Fibroblast of peridontal ligament (primary cell): ENCODE results near the gene ANK2.
"Not testable (repeated sequence)": the region's sequence is repeated elsewhere in the genome, so short reads cannot be mapped to it uniquely, and the experiment has no call there.

Experiments used
- DNase-seq: peaks from one replicate; pipeline ENCODE4 v3.0.0-alpha.2; 2010; ENCODE audit errors: extremely low read depth

The ANK2 gene

GRCh38 chr4:113052379-113052951, 3.0 kb downstream of the ANK2 start:
- DNase-seq: peak; percentile 77

- DNase-seq: no peak
Measured at GRCh38 chr4:113053883-113054282, 4.4 kb downstream of the ANK2 start.

- DNase-seq: no peak
Measured at GRCh38 chr4:113056318-113056717, 6.9 kb downstream of the ANK2 start.

- DNase-seq: peak; percentile 37
Measured at GRCh38 chr4:113057891-113058290, 8.4 kb downstream of the ANK2 start.

- no peak for DNase-seq
Measured at GRCh38 chr4:113059449-113060182, 10.2 kb downstream of the ANK2 start.

- no peak for DNase-seq
Measured at GRCh38 chr4:113060853-113061252, 11.4 kb downstream of the ANK2 start.

GRCh38 chr4:113064244-113064643, 14.8 kb downstream of the ANK2 start:
- no peak for DNase-seq

- DNase-seq: no peak
Measured at GRCh38 chr4:113065629-113066028, 16.2 kb downstream of the ANK2 start.

- not testable (repeated sequence) for DNase-seq
Measured at GRCh38 chr4:113068771-113069170, 19.3 kb downstream of the ANK2 start.

- peak; percentile 22 for DNase-seq
Measured at GRCh38 chr4:113069212-113069892, 19.9 kb downstream of the ANK2 start.

GRCh38 chr4:113070755-113071154, 21.3 kb downstream of the ANK2 start:
- DNase-seq: no peak

GRCh38 chr4:113071274-113071673, 21.8 kb downstream of the ANK2 start:
- no peak for DNase-seq

GRCh38 chr4:113071805-113072204, 22.4 kb downstream of the ANK2 start:
- DNase-seq: no peak

GRCh38 chr4:113073451-113074005, 24.1 kb downstream of the ANK2 start:
- no peak for DNase-seq

GRCh38 chr4:113077575-113077974, 28.1 kb downstream of the ANK2 start:
- no peak for DNase-seq

GRCh38 chr4:113078066-113078465, 28.6 kb downstream of the ANK2 start:
- DNase-seq: no peak

GRCh38 chr4:113080050-113080449, 30.6 kb downstream of the ANK2 start:
- peak; percentile 18 for DNase-seq

GRCh38 chr4:113080624-113081023, 31.2 kb downstream of the ANK2 start:
- DNase-seq: no peak

GRCh38 chr4:113083346-113083745, 33.9 kb downstream of the ANK2 start:
- no peak for DNase-seq

GRCh38 chr4:113086172-113086695, 36.8 kb downstream of the ANK2 start:
- peak; percentile 49 for DNase-seq

GRCh38 chr4:113088050-113088449, 38.6 kb downstream of the ANK2 start:
- DNase-seq: no peak

GRCh38 chr4:113090954-113091353, 41.5 kb downstream of the ANK2 start:
- no peak for DNase-seq
